Type B pancreatic cell (in vitro differentiated cells): ENCODE data around the gene PPP1R37. TPM values are rescaled to one million over a fixed set of nuclear protein-coding genes. Genes with fewer than 3 reads are reported as not detected.

Experiments used
- DNase-seq: peaks from one replicate; pipeline ENCODE4 v3.0.0; 2021; ENCODE audit warnings: mixed read lengths; ENCODE audit not compliant: unreplicated experiment; ENCODE audit errors: extremely low spot score
- H3K27ac Mint-ChIP-seq: 2 replicates; pipeline ENCODE4 v1.8.0; 2021; ENCODE audit warnings: mild to moderate bottlenecking, mixed read lengths
- H3K27me3 Mint-ChIP-seq: 2 replicates; pipeline ENCODE4 v1.8.0; 2021; ENCODE audit warnings: mixed read lengths
- H3K36me3 Mint-ChIP-seq: 2 replicates; pipeline ENCODE4 v1.8.0; 2021; ENCODE audit warnings: mixed read lengths
- H3K4me1 Mint-ChIP-seq: one replicate; pipeline ENCODE4 v1.8.0; 2021; ENCODE audit warnings: mixed read lengths; ENCODE audit not compliant: unreplicated experiment
- H3K4me3 Mint-ChIP-seq: 2 replicates; pipeline ENCODE4 v1.8.0; 2021; ENCODE audit warnings: mild to moderate bottlenecking, mixed read lengths
- H3K9me3 Mint-ChIP-seq: 2 replicates; pipeline ENCODE4 v1.8.0; 2021; ENCODE audit warnings: mixed read lengths
- CTCF ChIP-seq: fragments of 200-600 bp; sonication (generic); conservative IDR thresholded peaks from 2 replicates; pipeline ENCODE4 v1.5.0; 2021; ENCODE audit warnings: antibody characterized with exemption, mild to moderate bottlenecking
- total RNA-seq: library from RNA; stranded (reverse); gene quantifications from 2 replicates; pipeline ENCODE4 v1.2.1, GENCODE V29; 2021; ENCODE audit warnings: low replicate concordance

PPP1R37 gene
- total RNA-seq, 1 donor from 2014 or later, result 44.7 TPM

GRCh38 chr19:45146741-45147205 is 53.8 kb downstream of the PPP1R37 start:
- Mint-ChIP-seq H3K36me3 (peaks cover 4% of the 10 kb centered on the region), H3K27me3 (peaks cover 5% of the 10 kb centered on the region), H3K4me3 (no peak overlapping the region)

GRCh38 chr19:45147835-45148676 is 55.1 kb downstream of the PPP1R37 start:
- DNase-seq, result no peak
- peaks cover 11% of the 10 kb centered on the region for H3K27me3 Mint-ChIP-seq
- no peaks in the 10 kb centered on the region for H3K9me3 Mint-ChIP-seq
- no peak overlapping the region for H3K27ac Mint-ChIP-seq
- no peak overlapping the region for H3K4me3 Mint-ChIP-seq
- H3K4me1 Mint-ChIP-seq, result no peaks in the 10 kb centered on the region
- H3K36me3 Mint-ChIP-seq, result peaks cover under 1% of the 10 kb centered on the region
- TF ChIP-seq CTCF, result peak; percentile 21

More at GRCh38 chr19:45146741-45147205, 53.8 kb downstream of the PPP1R37 start:
- no peak for TF ChIP-seq CTCF
- Mint-ChIP-seq H3K9me3 (no peaks in the 10 kb centered on the region), H3K4me1 (no peaks in the 10 kb centered on the region), H3K27ac (no peak overlapping the region)
- DNase-seq, result no peak

GRCh38 chr19:45149129-45149528 is 56.1 kb downstream of the PPP1R37 start:
- peaks cover 5% of the 10 kb centered on the region for H3K4me1 Mint-ChIP-seq
- H3K4me3 Mint-ChIP-seq, result no peak overlapping the region

GRCh38 chr19:45150180-45150579 is 57.2 kb downstream of the PPP1R37 start:
- no peak overlapping the region for H3K27ac Mint-ChIP-seq
- H3K4me1 Mint-ChIP-seq, result peaks cover 9% of the 10 kb centered on the region
- no peaks in the 10 kb centered on the region for H3K36me3 Mint-ChIP-seq

More at GRCh38 chr19:45149129-45149528, 56.1 kb downstream of the PPP1R37 start:
- Mint-ChIP-seq H3K27ac (no peak overlapping the region), H3K27me3 (peaks cover 16% of the 10 kb centered on the region), H3K36me3 (no peaks in the 10 kb centered on the region), H3K9me3 (no peaks in the 10 kb centered on the region)
- no peak for DNase-seq
- TF ChIP-seq CTCF, result no peak

GRCh38 chr19:45150751-45151281 is 57.8 kb downstream of the PPP1R37 start:
- Mint-ChIP-seq H3K4me1 (peaks cover 9% of the 10 kb centered on the region), H3K27ac (no peak overlapping the region), H3K9me3 (no peaks in the 10 kb centered on the region), H3K27me3 (peaks cover 23% of the 10 kb centered on the region), H3K36me3 (no peaks in the 10 kb centered on the region), H3K4me3 (no peak overlapping the region)
- DNase-seq, result no peak
- no peak for TF ChIP-seq CTCF

More at GRCh38 chr19:45150180-45150579, 57.2 kb downstream of the PPP1R37 start:
- H3K9me3 Mint-ChIP-seq, result no peaks in the 10 kb centered on the region
- TF ChIP-seq CTCF, result no peak
- no peak for DNase-seq
- H3K27me3 Mint-ChIP-seq, result peaks cover 21% of the 10 kb centered on the region
- no peak overlapping the region for H3K4me3 Mint-ChIP-seq
